Spleen (tissue), 11 donors: ENCODE results near the gene DOCK6. TPM values are rescaled to one million over a fixed set of nuclear protein-coding genes. Genes with fewer than 3 reads are reported as not detected.
A peak's percentile ranks its signal among the peaks of the same experiment; 100 is the strongest.

Experiments
- DNase-seq: peaks from one replicate; pipeline ENCODE4 v3.0.0-alpha.2; 2020
- H3K27ac ChIP-seq, 8 donors: fragments of 200-600 bp; sonication (generic) in 7 of 8; 1 replicate in 4 of 8; 2 replicates in 4 of 8; pipeline versions ENCODE4 v1.5.0 to v1.8.0; 2016 to 2021; ENCODE audit warnings: inconsistent platforms in 4 of 8, mild to moderate bottlenecking in 4 of 8, moderate library complexity in 1 of 8
- H3K27me3 ChIP-seq, 7 donors: fragments of 200-600 bp; sonication (generic) in 6 of 7; replicated peaks in 1 of 7; 1 replicate in 4 of 7; 2 replicates in 3 of 7; pipeline versions ENCODE4 v1.5.0 to v1.8.0; 2016 to 2021; ENCODE audit warnings: inconsistent platforms in 3 of 7, mild to moderate bottlenecking in 1 of 7
- H3K36me3 ChIP-seq, 6 donors: fragments of 200-600 bp; sonication (generic) in 5 of 6; 1 replicate in 4 of 6; 2 replicates in 2 of 6; pipeline versions ENCODE4 v1.5.0 to v1.8.0; 2016 to 2021; ENCODE audit warnings: inconsistent platforms in 2 of 6
- H3K4me1 ChIP-seq, 6 donors: fragments of 200-600 bp; sonication (generic) in 5 of 6; 1 replicate in 3 of 6; 2 replicates in 3 of 6; pipeline versions ENCODE4 v1.5.0 to v1.8.0; 2016 to 2021; ENCODE audit warnings: inconsistent platforms in 3 of 6
- H3K4me3 ChIP-seq, 8 donors: fragments of 200-600 bp; sonication (generic) in 7 of 8; 1 replicate in 4 of 8; 2 replicates in 4 of 8; pipeline versions ENCODE4 v1.5.0 to v1.8.0; 2016 to 2021; ENCODE audit warnings: inconsistent platforms in 4 of 8, mild to moderate bottlenecking in 4 of 8, moderate library complexity in 2 of 8
- H3K9me3 ChIP-seq, 8 donors: fragments of 200-600 bp; sonication (generic) in 7 of 8; 1 replicate in 4 of 8; 2 replicates in 4 of 8; pipeline versions ENCODE4 v1.5.0 to v1.8.0; 2016 to 2021; ENCODE audit warnings: inconsistent platforms in 4 of 8
- POLR2A ChIP-seq, 3 donors: fragments of 450-650 bp; IDR thresholded peaks; one replicate each; pipeline ENCODE4 v1.5.1; 2017; ENCODE audit warnings: antibody characterized with exemption in 3 of 3, mild to moderate bottlenecking in 1 of 3
- POLR2AphosphoS5 ChIP-seq, 3 donors: sonication (generic); formaldehyde crosslinking; IDR thresholded peaks; one replicate each; pipeline ENCODE4 v1.5.1; 2017; ENCODE audit warnings: antibody characterized with exemption in 3 of 3
- WGBS, 5 donors: extraction: QIAGEN DNeasy Blood & Tissue Kit in 3 of 5; methylation state at CpG; one replicate each; pipeline versions ENCODE4 v1.1.5 to v1.1.7; 2013 to 2018; 5-methylcytosine and 5-hydroxymethylcytosine counted together
- intact Hi-C: fragments of 100-400 bp; cut with DNase I; formaldehyde crosslinking; loops from one replicate; pipeline ENCODE4 v1.15.0; 2023; ENCODE audit warnings: low total_unique reads
- polyA plus RNA-seq, 3 donors: library from polyadenylated mRNA; stranded (reverse); fragments of 200-250 nt; gene quantifications; one replicate each; pipeline ENCODE4 v1.2.1, GENCODE V29; 2013
- total RNA-seq, 7 donors: library from RNA; depleted of rRNA in 3 of 7; stranded (reverse); fragments of >200 nt in 3 of 7; fragmentation: NEBNext Ultra II Directional in 4 of 7; extraction: Animal tissue kit (Norgen Biotek cat#: 25700) in 4 of 7; gene quantifications; one replicate each; pipeline versions ENCODE4 v1.1.0 to v1.2.1, GENCODE V29; 2016 to 2021
- TF ChIP-seq, protein P1 (sequence below), 11 experiments: fragments of 200-600 bp in 7 of 11; fragments of 450-650 bp in 4 of 11; sonication (generic) in 4 of 11; IDR thresholded peaks in 8 of 11; conservative IDR thresholded peaks in 3 of 11; 1 replicate in 7 of 11; 2 replicates in 4 of 11; pipeline versions ENCODE4 v1.4.0 to v1.8.0; 2016 to 2021; ENCODE audit warnings: antibody characterized with exemption in 11 of 11, inconsistent platforms in 4 of 11, mild to moderate bottlenecking in 1 of 11
- donor health status: healthy with polysubstance abuse.
- donor health status: DM: no; HTN: no; CAD: no; lungs with moderate emphysema.
- donor health status: DM: no; HTN: no; CAD: no.
- donor health status: Bipolar disorder and iron deficiency.
- donor health status: healthy.
- donor health status: DM: no; HTN: no; CAD: no.
- donor health status: DM: yes; HTN: yes; CAD: no.

The DOCK6 gene
- total and polyA plus RNA-seq, 10 donors = 12.5 to 105 (median 47.7) TPM

GRCh38 chr19:11299946-11300810, 37.9 kb upstream of the DOCK6 start:
- Histone ChIP-seq H3K27me3 (no peaks in the 10 kb centered on the region), H3K4me1 (peaks cover 0 to 40% (median 13%) of the 10 kb centered on the region in 6 donors), H3K4me3 (no peak overlapping the region), H3K9me3 (no peaks in the 10 kb centered on the region), H3K36me3 (no peaks in the 10 kb centered on the region), H3K27ac (peak overlapping the region in 1 of 8 donors; percentile 31)
- intact Hi-C loops = no loop called here
- 52 to 71% (median 61%) methylated on average over 8 of the region's 8 CpGs for WGBS, 5 donors
- no peak for DNase-seq
- TF ChIP-seq, protein P1, sequence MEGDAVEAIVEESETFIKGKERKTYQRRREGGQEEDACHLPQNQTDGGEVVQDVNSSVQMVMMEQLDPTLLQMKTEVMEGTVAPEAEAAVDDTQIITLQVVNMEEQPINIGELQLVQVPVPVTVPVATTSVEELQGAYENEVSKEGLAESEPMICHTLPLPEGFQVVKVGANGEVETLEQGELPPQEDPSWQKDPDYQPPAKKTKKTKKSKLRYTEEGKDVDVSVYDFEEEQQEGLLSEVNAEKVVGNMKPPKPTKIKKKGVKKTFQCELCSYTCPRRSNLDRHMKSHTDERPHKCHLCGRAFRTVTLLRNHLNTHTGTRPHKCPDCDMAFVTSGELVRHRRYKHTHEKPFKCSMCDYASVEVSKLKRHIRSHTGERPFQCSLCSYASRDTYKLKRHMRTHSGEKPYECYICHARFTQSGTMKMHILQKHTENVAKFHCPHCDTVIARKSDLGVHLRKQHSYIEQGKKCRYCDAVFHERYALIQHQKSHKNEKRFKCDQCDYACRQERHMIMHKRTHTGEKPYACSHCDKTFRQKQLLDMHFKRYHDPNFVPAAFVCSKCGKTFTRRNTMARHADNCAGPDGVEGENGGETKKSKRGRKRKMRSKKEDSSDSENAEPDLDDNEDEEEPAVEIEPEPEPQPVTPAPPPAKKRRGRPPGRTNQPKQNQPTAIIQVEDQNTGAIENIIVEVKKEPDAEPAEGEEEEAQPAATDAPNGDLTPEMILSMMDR (IDR thresholded peaks at IDR 0.05 in 8 of 11, conservative IDR thresholded peaks at IDR 0.05 in 3 of 11) = no peak
- no peak for TF ChIP-seq POLR2A (IDR thresholded peaks at IDR 0.05)
- no peak for TF ChIP-seq POLR2AphosphoS5 (IDR thresholded peaks at IDR 0.05)

DNA sequence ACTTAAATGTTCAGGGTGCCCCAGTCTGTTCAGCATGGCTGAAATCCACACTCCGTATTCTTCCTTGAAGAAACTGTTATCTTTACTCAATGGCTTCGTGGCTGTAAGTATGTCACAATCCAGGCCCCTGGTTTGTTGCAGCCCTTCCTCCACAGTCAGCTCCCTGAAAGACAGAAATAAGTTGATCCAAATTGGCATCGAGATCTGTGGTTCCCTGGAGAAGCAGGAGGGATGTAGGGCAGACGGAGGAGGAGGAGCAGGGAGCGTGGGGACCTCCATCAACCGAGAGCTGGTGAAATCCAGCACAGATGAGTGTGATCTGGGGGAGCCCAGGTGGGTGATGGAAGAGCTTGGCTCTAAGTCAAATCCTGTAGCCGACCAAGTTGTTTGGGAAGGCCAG, 33.9 kb upstream of the DOCK6 start:
- no peaks in the 10 kb centered on the region for H3K9me3 ChIP-seq
- H3K27me3 ChIP-seq = peaks cover 0 to 16% (median 0%) of the 10 kb centered on the region in 7 donors
- peak overlapping the region in 1 of 8 donors; percentile 6 for H3K4me3 ChIP-seq
- TF ChIP-seq, protein P1 (IDR thresholded peaks at IDR 0.05 in 8 of 11, conservative IDR thresholded peaks at IDR 0.05 in 3 of 11) = no peak
- TF ChIP-seq POLR2AphosphoS5 (IDR thresholded peaks at IDR 0.05) = peak in 1 of 3 donors; percentile 21
- TF ChIP-seq POLR2A (IDR thresholded peaks at IDR 0.05) = no peak
- H3K4me1 ChIP-seq = peaks cover 0 to 73% (median 29%) of the 10 kb centered on the region in 6 donors
- H3K27ac ChIP-seq = peak overlapping the region; percentile 42 to 86 (median 68)
- H3K36me3 ChIP-seq = no peaks in the 10 kb centered on the region
- WGBS, 5 donors = 40 to 72% (median 44%) methylated on average over 7 of the region's 7 CpGs
- no peak for DNase-seq
- intact Hi-C loops = no loop called here

DNA sequence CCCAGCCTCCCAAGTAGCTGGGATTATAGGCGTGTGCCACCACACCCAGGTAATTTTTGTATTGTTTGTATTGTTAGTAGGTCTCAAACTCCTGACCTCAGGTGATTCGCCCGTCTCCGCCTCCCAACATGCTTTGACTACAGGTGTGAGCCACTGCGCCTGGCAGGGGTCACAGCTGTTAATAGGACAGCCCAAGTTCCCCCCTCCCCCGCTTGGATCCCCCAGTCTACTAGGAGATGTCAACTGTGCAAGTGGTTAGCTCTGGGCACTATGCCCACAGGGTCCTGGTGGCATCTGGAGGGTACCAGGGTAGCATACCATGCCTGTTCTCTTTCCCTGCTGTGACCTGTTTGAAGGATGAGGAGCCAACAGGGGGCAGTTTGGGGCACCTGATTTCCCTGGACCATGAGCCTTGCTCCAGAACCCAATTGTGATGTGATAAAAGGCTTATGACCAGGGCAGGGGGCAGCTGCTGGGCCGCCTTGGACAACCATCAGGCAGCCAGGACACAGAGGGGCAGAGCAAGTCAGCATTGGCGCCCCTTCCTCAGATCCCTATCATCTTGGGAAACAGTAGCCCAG, 33.4 kb upstream of the DOCK6 start, which contains the start of gene TSPAN16:
TSS of gene TSPAN16 (plus strand) at position 496 of the 581 bp plus-strand sequence. CDS start 138 bp downstream, outside the sequence.
- Histone ChIP-seq H3K4me1 (peaks cover 0 to 70% (median 29%) of the 10 kb centered on the region in 6 donors), H3K4me3 (peak within 1 kb of the TSS in 1 of 8 donors; percentile 6), H3K27me3 (peaks cover 0 to 21% (median 0%) of the 10 kb centered on the region in 7 donors), H3K27ac (peak within 1 kb of the TSS; percentile 42 to 86 (median 68)), H3K9me3 (no peaks in the 10 kb centered on the region), H3K36me3 (no peaks in the 10 kb centered on the region)
- TF ChIP-seq POLR2AphosphoS5 (IDR thresholded peaks at IDR 0.05) = no peak
- no peak for TF ChIP-seq POLR2A (IDR thresholded peaks at IDR 0.05)
- TF ChIP-seq, protein P1 (IDR thresholded peaks at IDR 0.05 in 8 of 11, conservative IDR thresholded peaks at IDR 0.05 in 3 of 11) = no peak
- WGBS, 5 donors = 77 to 95% (median 84%) methylated on average over 8 of the region's 8 CpGs
- DNase-seq = no peak
- intact Hi-C loops = no loop called here

DNA sequence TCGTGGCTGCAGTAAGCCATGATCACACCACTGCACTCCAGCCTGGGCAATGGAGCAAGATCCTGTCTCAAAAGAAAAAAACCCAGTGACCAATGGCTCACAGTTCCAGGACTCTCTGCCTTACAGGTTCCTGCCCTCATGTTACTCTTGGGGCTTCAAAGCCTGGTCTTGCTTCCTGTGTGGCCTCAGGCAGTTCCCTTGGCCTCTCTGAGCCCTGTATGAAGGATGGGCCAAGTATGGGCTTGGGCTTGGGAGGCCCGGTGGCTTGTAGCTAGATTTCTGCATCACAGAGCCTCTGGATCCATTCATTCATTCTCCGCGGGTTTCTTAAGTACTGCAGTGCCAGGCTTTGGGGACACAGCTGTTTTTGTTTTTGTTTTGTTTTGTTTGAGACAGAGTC, 32.9 kb upstream of the DOCK6 start:
- no peaks in the 10 kb centered on the region for H3K9me3 ChIP-seq
- peaks cover 0 to 26% (median 0%) of the 10 kb centered on the region in 7 donors for H3K27me3 ChIP-seq
- no peak for DNase-seq
- TF ChIP-seq POLR2A (IDR thresholded peaks at IDR 0.05) (no peak), POLR2AphosphoS5 (IDR thresholded peaks at IDR 0.05) (no peak)
- TF ChIP-seq, protein P1 (IDR thresholded peaks at IDR 0.05 in 8 of 11, conservative IDR thresholded peaks at IDR 0.05 in 3 of 11) = no peak
- intact Hi-C loops = no loop called here
- no peaks in the 10 kb centered on the region for H3K36me3 ChIP-seq
- peak overlapping the region in 4 of 8 donors; percentile 67 to 86 (median 70) for H3K27ac ChIP-seq
- peaks cover 0 to 64% (median 29%) of the 10 kb centered on the region in 6 donors for H3K4me1 ChIP-seq
- 75 to 92% (median 78%) methylated on average over 4 of the region's 4 CpGs for WGBS, 5 donors
- no peak overlapping the region for H3K4me3 ChIP-seq
